ENCODE data around the gene DNAL4. TPM values are rescaled to one million over a fixed set of nuclear protein-coding genes. Genes with fewer than 3 reads are reported as not detected.

The DNAL4 gene
- polyA plus RNA-seq, 4 donors: 9.2 to 17.4 (median 12.8) TPM

DNA sequence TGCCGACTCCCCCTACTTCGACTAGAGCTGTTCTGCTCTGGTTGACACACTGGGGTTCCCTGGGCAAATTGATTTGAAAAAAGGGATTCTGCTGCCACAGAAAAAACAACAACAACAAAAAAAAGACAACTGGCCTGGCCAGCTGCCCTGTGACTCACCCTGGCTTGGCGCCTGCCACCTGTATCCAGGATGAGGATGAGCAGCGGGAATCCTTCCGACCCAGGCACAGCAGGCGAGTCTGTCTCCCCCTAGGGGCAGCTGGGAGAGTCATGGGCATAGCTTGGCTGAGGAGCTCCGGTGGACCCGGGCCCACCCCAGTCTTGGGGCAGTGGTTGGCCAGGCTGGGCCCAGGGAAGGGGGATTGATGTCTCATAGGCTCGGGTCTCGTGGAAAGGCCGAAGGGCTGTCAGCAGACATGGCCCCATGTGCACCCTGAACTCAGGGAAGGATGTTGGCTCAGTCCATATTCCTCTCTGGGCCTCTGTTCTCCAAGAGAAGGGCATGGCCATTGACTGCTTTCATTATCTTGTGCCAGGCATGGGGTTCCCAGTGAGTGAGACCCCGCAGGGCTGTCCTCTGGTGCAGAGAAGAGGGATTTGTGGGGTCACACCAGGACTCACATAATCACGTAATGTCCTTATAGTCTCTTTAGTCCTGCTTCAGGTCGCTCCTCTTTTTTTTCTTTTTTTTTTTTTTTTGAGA is 27.7 kb downstream of the DNAL4 start:
- H3K4me1 ChIP-seq (ENCODE audit: control insufficient read depth in 3 of 3, insufficient read depth in 2 of 3, low read depth in 1 of 3, low read length in 2 of 3): no peaks in the 10 kb centered on the region
- FAIRE-seq: no peak
- no peaks in the 10 kb centered on the region for H3K36me3 ChIP-seq (ENCODE audit: control insufficient read depth in 3 of 3, insufficient read depth in 2 of 3, low read depth in 1 of 3, low read length in 3 of 3)
- H3K27ac ChIP-seq (ENCODE audit: low read depth in 1 of 3, low read length in 2 of 3): no peak overlapping the region
- no peaks in the 10 kb centered on the region for H3K27me3 ChIP-seq (ENCODE audit: control insufficient read depth in 3 of 3, insufficient read depth in 3 of 3, low read length in 3 of 3)
- DNase-seq: peak; percentile 74 to 75
- WGBS, 3 donors: 29 to 48% (median 41%) methylated on average over 14 of the region's 14 CpGs
- no peak overlapping the region for H3K4me3 ChIP-seq (ENCODE audit: low read depth in 1 of 3, low read length in 3 of 3)
- H3K9me3 ChIP-seq (ENCODE audit: control insufficient read depth in 2 of 2, insufficient read depth in 1 of 2, low read depth in 1 of 2, low read length in 1 of 2): no peaks in the 10 kb centered on the region

- Histone ChIP-seq H3K4me1 (ENCODE audit: control insufficient read depth in 3 of 3, insufficient read depth in 2 of 3, low read depth in 1 of 3, low read length in 2 of 3) (no peaks in the 10 kb centered on the region), H3K9me3 (ENCODE audit: control insufficient read depth in 2 of 2, insufficient read depth in 1 of 2, low read depth in 1 of 2, low read length in 1 of 2) (no peaks in the 10 kb centered on the region), H3K27ac (ENCODE audit: low read depth in 1 of 3, low read length in 2 of 3) (no peak overlapping the region), H3K27me3 (ENCODE audit: control insufficient read depth in 3 of 3, insufficient read depth in 3 of 3, low read length in 3 of 3) (no peaks in the 10 kb centered on the region), H3K4me3 (ENCODE audit: low read depth in 1 of 3, low read length in 3 of 3) (no peak overlapping the region), H3K36me3 (ENCODE audit: control insufficient read depth in 3 of 3, insufficient read depth in 2 of 3, low read depth in 1 of 3, low read length in 3 of 3) (no peaks in the 10 kb centered on the region)
- FAIRE-seq (no peak), DNase-seq (no peak)
- WGBS, 3 donors: 66 to 81% (median 77%) methylated on average over 11 of the region's 11 CpGs
Observed at GRCh38 chr22:38762551-38762983, 31.4 kb downstream of the DNAL4 start.

- no peak overlapping the region for H3K4me3 ChIP-seq (ENCODE audit: low read depth in 1 of 3, low read length in 3 of 3)
- WGBS, 3 donors: 72 to 79% (median 74%) methylated on average over 20 of the region's 20 CpGs
Observed at GRCh38 chr22:38761202-38762162, 32.5 kb downstream of the DNAL4 start.

GRCh38 chr22:38760477-38761201 is 33.3 kb downstream of the DNAL4 start:
- Histone ChIP-seq H3K36me3 (ENCODE audit: control insufficient read depth in 3 of 3, insufficient read depth in 2 of 3, low read depth in 1 of 3, low read length in 3 of 3) (peaks cover 0 to 2% (median 0%) of the 10 kb centered on the region in 3 donors), H3K4me3 (ENCODE audit: low read depth in 1 of 3, low read length in 3 of 3) (no peak overlapping the region), H3K4me1 (ENCODE audit: control insufficient read depth in 3 of 3, insufficient read depth in 2 of 3, low read depth in 1 of 3, low read length in 2 of 3) (peaks cover 0 to 7% (median 2%) of the 10 kb centered on the region in 3 donors), H3K27ac (ENCODE audit: low read depth in 1 of 3, low read length in 2 of 3) (no peak overlapping the region), H3K27me3 (ENCODE audit: control insufficient read depth in 3 of 3, insufficient read depth in 3 of 3, low read length in 3 of 3) (no peaks in the 10 kb centered on the region), H3K9me3 (ENCODE audit: control insufficient read depth in 2 of 2, insufficient read depth in 1 of 2, low read depth in 1 of 2, low read length in 1 of 2) (no peaks in the 10 kb centered on the region)
- FAIRE-seq (no peak), DNase-seq (no peak)
- 86 to 96% (median 87%) methylated on average over 12 of the region's 12 CpGs for WGBS, 3 donors

More at GRCh38 chr22:38761202-38762162, 32.5 kb downstream of the DNAL4 start:
- H3K4me1 ChIP-seq (ENCODE audit: control insufficient read depth in 3 of 3, insufficient read depth in 2 of 3, low read depth in 1 of 3, low read length in 2 of 3): peaks cover 0 to 6% (median 2%) of the 10 kb centered on the region in 3 donors
- FAIRE-seq (no peak), DNase-seq (no peak)
- H3K36me3 ChIP-seq (ENCODE audit: control insufficient read depth in 3 of 3, insufficient read depth in 2 of 3, low read depth in 1 of 3, low read length in 3 of 3): peaks cover 0 to 2% (median 0%) of the 10 kb centered on the region in 3 donors
- no peaks in the 10 kb centered on the region for H3K27me3 ChIP-seq (ENCODE audit: control insufficient read depth in 3 of 3, insufficient read depth in 3 of 3, low read length in 3 of 3)
- H3K9me3 ChIP-seq (ENCODE audit: control insufficient read depth in 2 of 2, insufficient read depth in 1 of 2, low read depth in 1 of 2, low read length in 1 of 2): no peaks in the 10 kb centered on the region
- no peak overlapping the region for H3K27ac ChIP-seq (ENCODE audit: low read depth in 1 of 3, low read length in 2 of 3)

DNA sequence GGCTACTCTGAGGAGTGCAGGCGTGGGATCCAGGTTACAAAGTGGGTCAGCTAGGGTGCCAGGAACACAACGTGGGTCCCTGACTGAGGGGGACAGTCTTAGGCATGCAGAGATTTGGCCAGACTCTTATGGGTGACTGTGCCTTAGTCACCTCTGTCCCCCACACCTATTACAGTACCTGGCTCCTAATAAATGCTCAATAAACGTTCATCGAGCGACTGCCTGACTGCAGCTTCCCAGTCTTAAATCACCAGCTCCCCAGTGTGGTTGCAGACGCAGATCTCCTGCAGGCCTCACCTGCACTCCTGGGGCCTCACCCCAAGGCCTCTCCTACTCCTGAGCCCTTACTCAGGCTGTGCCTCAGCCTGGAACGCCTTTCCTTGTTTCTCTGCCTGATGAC is 34.9 kb downstream of the DNAL4 start:
- peaks cover 0 to 16% (median 2%) of the 10 kb centered on the region in 3 donors for H3K4me1 ChIP-seq (ENCODE audit: control insufficient read depth in 3 of 3, insufficient read depth in 2 of 3, low read depth in 1 of 3, low read length in 2 of 3)
- H3K27me3 ChIP-seq (ENCODE audit: control insufficient read depth in 3 of 3, insufficient read depth in 3 of 3, low read length in 3 of 3): no peaks in the 10 kb centered on the region
- WGBS, 3 donors: 84 to 87% (median 86%) methylated on average over 7 of the region's 7 CpGs
- no peaks in the 10 kb centered on the region for H3K9me3 ChIP-seq (ENCODE audit: control insufficient read depth in 2 of 2, insufficient read depth in 1 of 2, low read depth in 1 of 2, low read length in 1 of 2)
- no peak for FAIRE-seq
- H3K4me3 ChIP-seq (ENCODE audit: low read depth in 1 of 3, low read length in 3 of 3): no peak overlapping the region
- H3K36me3 ChIP-seq (ENCODE audit: control insufficient read depth in 3 of 3, insufficient read depth in 2 of 3, low read depth in 1 of 3, low read length in 3 of 3): peaks cover 0 to 2% (median 0%) of the 10 kb centered on the region in 3 donors
- H3K27ac ChIP-seq (ENCODE audit: low read depth in 1 of 3, low read length in 2 of 3): no peak overlapping the region
- DNase-seq: no peak

DNA sequence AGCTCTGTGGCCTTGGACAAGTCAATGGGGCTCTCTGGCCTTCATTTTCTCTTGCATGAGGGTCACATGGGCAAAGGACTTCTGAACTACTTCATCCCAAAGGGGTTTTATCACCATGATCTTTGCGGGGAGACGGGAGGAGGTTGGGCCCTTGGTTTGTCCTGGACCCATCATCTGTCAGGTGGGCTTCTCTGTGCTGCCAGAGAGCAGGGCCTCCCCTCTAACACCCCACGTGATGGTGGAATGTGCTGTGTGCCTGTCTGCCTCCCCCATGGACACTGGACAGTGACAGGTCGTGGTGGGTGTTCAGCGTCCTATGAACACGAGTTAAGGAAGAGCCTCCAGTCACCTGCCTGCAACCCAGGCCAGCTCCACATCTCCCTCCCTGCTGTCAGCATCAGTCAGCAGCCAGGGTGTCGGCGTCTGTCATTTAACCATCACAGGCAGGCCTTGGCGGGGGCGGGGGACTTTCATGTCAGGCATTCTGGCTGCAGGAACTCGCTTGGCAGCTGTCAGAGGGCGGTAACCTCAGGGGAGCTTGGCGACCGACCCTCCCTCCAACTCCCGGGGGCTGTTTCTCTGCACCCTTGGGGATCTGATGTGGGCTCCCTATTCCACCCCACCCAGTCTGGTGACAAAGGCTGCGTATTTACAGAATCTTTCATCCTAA is 35.5 kb downstream of the DNAL4 start:
- Histone ChIP-seq H3K27ac (ENCODE audit: low read depth in 1 of 3, low read length in 2 of 3) (no peak overlapping the region), H3K4me1 (ENCODE audit: control insufficient read depth in 3 of 3, insufficient read depth in 2 of 3, low read depth in 1 of 3, low read length in 2 of 3) (peaks cover 0 to 22% (median 2%) of the 10 kb centered on the region in 3 donors), H3K36me3 (ENCODE audit: control insufficient read depth in 3 of 3, insufficient read depth in 2 of 3, low read depth in 1 of 3, low read length in 3 of 3) (peaks cover 0 to 5% (median 0%) of the 10 kb centered on the region in 3 donors), H3K27me3 (ENCODE audit: control insufficient read depth in 3 of 3, insufficient read depth in 3 of 3, low read length in 3 of 3) (no peaks in the 10 kb centered on the region), H3K9me3 (ENCODE audit: control insufficient read depth in 2 of 2, insufficient read depth in 1 of 2, low read depth in 1 of 2, low read length in 1 of 2) (no peaks in the 10 kb centered on the region), H3K4me3 (ENCODE audit: low read depth in 1 of 3, low read length in 3 of 3) (no peak overlapping the region)
- FAIRE-seq: no peak
- no peak for DNase-seq
- WGBS, 3 donors: 69 to 76% (median 74%) methylated on average over 16 of the region's 16 CpGs

GRCh38 chr22:38757464-38757757 is 36.5 kb downstream of the DNAL4 start:
- DNase-seq (no peak), FAIRE-seq (no peak)
- H3K36me3 ChIP-seq (ENCODE audit: control insufficient read depth in 3 of 3, insufficient read depth in 2 of 3, low read depth in 1 of 3, low read length in 3 of 3): peaks cover 0 to 14% (median 0%) of the 10 kb centered on the region in 3 donors
- H3K27me3 ChIP-seq (ENCODE audit: control insufficient read depth in 3 of 3, insufficient read depth in 3 of 3, low read length in 3 of 3): no peaks in the 10 kb centered on the region
- H3K27ac ChIP-seq (ENCODE audit: low read depth in 1 of 3, low read length in 2 of 3): no peak overlapping the region
- WGBS, 3 donors: 65 to 82% (median 79%) methylated on average over 4 of the region's 4 CpGs
- H3K4me3 ChIP-seq (ENCODE audit: low read depth in 1 of 3, low read length in 3 of 3): no peak overlapping the region
- H3K9me3 ChIP-seq (ENCODE audit: control insufficient read depth in 2 of 2, insufficient read depth in 1 of 2, low read depth in 1 of 2, low read length in 1 of 2): no peaks in the 10 kb centered on the region
- H3K4me1 ChIP-seq (ENCODE audit: control insufficient read depth in 3 of 3, insufficient read depth in 2 of 3, low read depth in 1 of 3, low read length in 2 of 3): peaks cover 2 to 24% (median 2%) of the 10 kb centered on the region in 3 donors

Measured in small intestine (tissue), 7 donors.